ENCODE data around the gene KIF6. TPM values are rescaled to one million over a fixed set of nuclear protein-coding genes. Genes with fewer than 3 reads are reported as not detected.

KIF6 gene
- total RNA-seq, 1 experiment from 2014 or later = not detected

DNA sequence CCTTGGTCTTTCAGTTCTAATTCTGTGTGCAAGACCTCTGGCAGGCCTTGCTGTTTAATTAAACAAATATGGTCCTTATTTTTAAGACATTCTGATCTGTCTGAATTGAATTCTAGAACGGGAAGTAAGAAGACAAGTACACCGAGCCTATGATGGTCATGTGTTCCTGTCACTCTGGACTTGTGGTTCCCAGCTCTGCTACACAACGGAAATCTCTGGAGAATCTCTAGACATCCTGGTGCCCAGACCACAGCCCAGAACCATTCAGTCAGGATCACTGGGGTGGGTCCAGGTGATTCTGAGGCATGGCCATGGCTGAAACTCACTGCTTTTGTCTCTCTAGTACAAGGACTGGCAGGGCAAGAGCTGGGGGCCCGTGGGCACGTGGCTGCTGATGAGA lies 386.8 kb downstream of the KIF6 start:
- TF ChIP-seq CTCF (IDR thresholded peaks at IDR 0.05) (no peak), TCF7L2 (IDR thresholded peaks at IDR 0.05; ENCODE audit: low read depth, low read length) (no peak), SIN3A (IDR thresholded peaks at IDR 0.05; ENCODE audit: borderline replicate concordance, insufficient read depth, low read depth, low read length) (no peak), POLR2AphosphoS5 (IDR thresholded peaks at IDR 0.05; ENCODE audit: low read depth, low read length) (no peak)
- TF ChIP-seq, protein P1, sequence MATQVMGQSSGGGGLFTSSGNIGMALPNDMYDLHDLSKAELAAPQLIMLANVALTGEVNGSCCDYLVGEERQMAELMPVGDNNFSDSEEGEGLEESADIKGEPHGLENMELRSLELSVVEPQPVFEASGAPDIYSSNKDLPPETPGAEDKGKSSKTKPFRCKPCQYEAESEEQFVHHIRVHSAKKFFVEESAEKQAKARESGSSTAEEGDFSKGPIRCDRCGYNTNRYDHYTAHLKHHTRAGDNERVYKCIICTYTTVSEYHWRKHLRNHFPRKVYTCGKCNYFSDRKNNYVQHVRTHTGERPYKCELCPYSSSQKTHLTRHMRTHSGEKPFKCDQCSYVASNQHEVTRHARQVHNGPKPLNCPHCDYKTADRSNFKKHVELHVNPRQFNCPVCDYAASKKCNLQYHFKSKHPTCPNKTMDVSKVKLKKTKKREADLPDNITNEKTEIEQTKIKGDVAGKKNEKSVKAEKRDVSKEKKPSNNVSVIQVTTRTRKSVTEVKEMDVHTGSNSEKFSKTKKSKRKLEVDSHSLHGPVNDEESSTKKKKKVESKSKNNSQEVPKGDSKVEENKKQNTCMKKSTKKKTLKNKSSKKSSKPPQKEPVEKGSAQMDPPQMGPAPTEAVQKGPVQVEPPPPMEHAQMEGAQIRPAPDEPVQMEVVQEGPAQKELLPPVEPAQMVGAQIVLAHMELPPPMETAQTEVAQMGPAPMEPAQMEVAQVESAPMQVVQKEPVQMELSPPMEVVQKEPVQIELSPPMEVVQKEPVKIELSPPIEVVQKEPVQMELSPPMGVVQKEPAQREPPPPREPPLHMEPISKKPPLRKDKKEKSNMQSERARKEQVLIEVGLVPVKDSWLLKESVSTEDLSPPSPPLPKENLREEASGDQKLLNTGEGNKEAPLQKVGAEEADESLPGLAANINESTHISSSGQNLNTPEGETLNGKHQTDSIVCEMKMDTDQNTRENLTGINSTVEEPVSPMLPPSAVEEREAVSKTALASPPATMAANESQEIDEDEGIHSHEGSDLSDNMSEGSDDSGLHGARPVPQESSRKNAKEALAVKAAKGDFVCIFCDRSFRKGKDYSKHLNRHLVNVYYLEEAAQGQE (IDR thresholded peaks at IDR 0.05; ENCODE audit: insufficient read depth in 1 of 2, low read depth in 2 of 2, low read length in 1 of 2) = no peak
- ChIA-PET POLR2A (interaction anchor here (0.6 kb wide), 1 partner anchor 96 kb away, joined by 3 read pairs; no protein-coding TSS in a partner anchor), CTCF (no interaction called here)
- Histone ChIP-seq H3K27me3 (ENCODE audit: control insufficient read depth, insufficient read depth, low read length) (peaks cover 6% of the 10 kb centered on the region; the same call in 1 of the 2 replicates), H3K27ac (ENCODE audit: low read length) (no peak overlapping the region), H3K36me3 (ENCODE audit: control insufficient read depth, insufficient read depth, low read length) (no peaks in the 10 kb centered on the region), H3K4me3 (ENCODE audit: low read depth in 2 of 2, low read length in 2 of 2) (no peak overlapping the region), H3K9me3 (ENCODE audit: control insufficient read depth, insufficient read depth, low read depth, low read length) (no peaks in the 10 kb centered on the region), H3K4me1 (ENCODE audit: control insufficient read depth, insufficient read depth, low read length) (no peaks in the 10 kb centered on the region)
- intact Hi-C loops (cut with micrococcal nuclease; ENCODE audit: unreplicated experiment) = no loop called here
- DNase-seq (ENCODE audit: low read depth, low spot score) (no peak), ATAC-seq (no peak)
- no TSS peak for BruUV-seq (replicated peaks)
- in situ Hi-C loops (cut with HindIII; ENCODE audit: low pct_unique_long_range_greater_than_20kb, low sequenced_read_pairs) = no loop called here

DNA sequence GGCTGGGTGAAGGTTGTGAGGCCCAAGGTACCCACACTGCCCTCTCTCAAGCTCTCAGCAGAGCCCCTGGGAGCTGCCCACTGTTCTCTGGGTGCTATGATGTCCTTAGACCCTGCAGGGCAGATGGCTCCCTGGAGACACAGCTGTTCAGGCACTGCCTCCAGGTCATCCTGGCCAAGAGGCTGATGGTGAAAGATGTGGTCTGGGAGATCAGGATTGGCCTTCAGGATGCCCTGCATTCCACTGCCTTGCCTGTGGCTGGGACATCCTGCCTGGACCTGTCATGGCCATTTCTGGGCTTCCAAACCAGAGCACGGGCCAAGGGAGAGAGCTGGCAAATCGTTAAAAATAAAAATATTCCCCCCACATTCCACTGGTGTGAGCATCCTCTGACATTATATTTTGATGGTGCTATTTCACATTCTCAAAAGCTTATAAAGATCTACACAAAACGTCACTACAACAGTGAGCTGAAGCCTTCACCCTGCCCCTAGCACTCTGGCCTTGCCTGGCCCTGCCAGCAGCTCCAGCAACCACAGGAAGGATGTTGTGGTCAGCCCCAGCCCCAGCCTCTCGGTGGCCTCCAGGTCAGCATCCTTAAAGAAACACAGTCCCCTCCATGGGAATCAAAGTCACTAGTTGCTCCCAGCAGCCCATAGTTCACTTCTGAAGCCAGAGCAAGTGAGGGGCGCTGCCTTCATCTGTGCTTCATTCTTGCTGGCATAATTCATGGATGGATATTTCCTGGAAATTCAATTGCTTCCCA lies 389.2 kb downstream of the KIF6 start:
- no peak for DNase-seq (ENCODE audit: low read depth, low spot score)
- ChIA-PET POLR2A (no interaction called here), CTCF (no interaction called here)
- H3K9me3 ChIP-seq (ENCODE audit: control insufficient read depth, insufficient read depth, low read depth, low read length) = no peaks in the 10 kb centered on the region
- no peak overlapping the region for H3K27ac ChIP-seq (ENCODE audit: low read length)
- no TSS peak for BruUV-seq (replicated peaks)
- H3K36me3 ChIP-seq (ENCODE audit: control insufficient read depth, insufficient read depth, low read length) = no peaks in the 10 kb centered on the region
- in situ Hi-C loops (cut with HindIII; ENCODE audit: low pct_unique_long_range_greater_than_20kb, low sequenced_read_pairs) (no loop called here), intact Hi-C loops (cut with micrococcal nuclease; ENCODE audit: unreplicated experiment) (no loop called here)
- ATAC-seq = no peak
- TF ChIP-seq TCF7L2 (IDR thresholded peaks at IDR 0.05; ENCODE audit: low read depth, low read length) = no peak
- no peak for TF ChIP-seq POLR2AphosphoS5 (IDR thresholded peaks at IDR 0.05; ENCODE audit: low read depth, low read length)
- TF ChIP-seq SIN3A (IDR thresholded peaks at IDR 0.05; ENCODE audit: borderline replicate concordance, insufficient read depth, low read depth, low read length) = no peak
- no peak for TF ChIP-seq CTCF (IDR thresholded peaks at IDR 0.05)
- TF ChIP-seq, protein P1 (IDR thresholded peaks at IDR 0.05; ENCODE audit: insufficient read depth in 1 of 2, low read depth in 2 of 2, low read length in 1 of 2) = no peak
- peaks cover 10% of the 10 kb centered on the region for H3K27me3 ChIP-seq (ENCODE audit: control insufficient read depth, insufficient read depth, low read length)
- H3K4me3 ChIP-seq (ENCODE audit: low read depth in 2 of 2, low read length in 2 of 2) = no peak overlapping the region
- H3K4me1 ChIP-seq (ENCODE audit: control insufficient read depth, insufficient read depth, low read length) = no peaks in the 10 kb centered on the region

Measured in Panc1 (cell line).